Testis (tissue), 2 donors: ENCODE measurements around the gene EFNB2.

Experiments used
- POLR2A ChIP-seq: fragments of 450-650 bp; IDR thresholded peaks from one replicate; pipeline ENCODE4 v1.6.1; 2017; ENCODE audit warnings: antibody characterized with exemption, mild to moderate bottlenecking, moderate library complexity
- TF ChIP-seq, protein P1 (sequence below), 3 experiments: fragments of 450-650 bp in 2 of 3; fragments of 200-600 bp in 1 of 3; sonication (generic) in 1 of 3; IDR thresholded peaks; one replicate each; pipeline ENCODE4 v1.5.1; 2016 to 2019; ENCODE audit warnings: antibody characterized with exemption in 3 of 3, mild to moderate bottlenecking in 2 of 3, moderate library complexity in 1 of 3

GRCh38 chr13:106532111-106532929, 3.1 kb downstream of the EFNB2 start:
- no peak for TF ChIP-seq POLR2A
- TF ChIP-seq, protein P1, sequence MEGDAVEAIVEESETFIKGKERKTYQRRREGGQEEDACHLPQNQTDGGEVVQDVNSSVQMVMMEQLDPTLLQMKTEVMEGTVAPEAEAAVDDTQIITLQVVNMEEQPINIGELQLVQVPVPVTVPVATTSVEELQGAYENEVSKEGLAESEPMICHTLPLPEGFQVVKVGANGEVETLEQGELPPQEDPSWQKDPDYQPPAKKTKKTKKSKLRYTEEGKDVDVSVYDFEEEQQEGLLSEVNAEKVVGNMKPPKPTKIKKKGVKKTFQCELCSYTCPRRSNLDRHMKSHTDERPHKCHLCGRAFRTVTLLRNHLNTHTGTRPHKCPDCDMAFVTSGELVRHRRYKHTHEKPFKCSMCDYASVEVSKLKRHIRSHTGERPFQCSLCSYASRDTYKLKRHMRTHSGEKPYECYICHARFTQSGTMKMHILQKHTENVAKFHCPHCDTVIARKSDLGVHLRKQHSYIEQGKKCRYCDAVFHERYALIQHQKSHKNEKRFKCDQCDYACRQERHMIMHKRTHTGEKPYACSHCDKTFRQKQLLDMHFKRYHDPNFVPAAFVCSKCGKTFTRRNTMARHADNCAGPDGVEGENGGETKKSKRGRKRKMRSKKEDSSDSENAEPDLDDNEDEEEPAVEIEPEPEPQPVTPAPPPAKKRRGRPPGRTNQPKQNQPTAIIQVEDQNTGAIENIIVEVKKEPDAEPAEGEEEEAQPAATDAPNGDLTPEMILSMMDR (IDR thresholded peaks at IDR 0.05): no peak
